ENCODE data around the gene SLC16A3. TPM values are rescaled to one million over a fixed set of nuclear protein-coding genes. Genes with fewer than 3 reads are reported as not detected.

Gene SLC16A3
- polyA plus RNA-seq, 1 of the 3 experiments (the other 2 are of a cell fraction) = 70.7 TPM

DNA sequence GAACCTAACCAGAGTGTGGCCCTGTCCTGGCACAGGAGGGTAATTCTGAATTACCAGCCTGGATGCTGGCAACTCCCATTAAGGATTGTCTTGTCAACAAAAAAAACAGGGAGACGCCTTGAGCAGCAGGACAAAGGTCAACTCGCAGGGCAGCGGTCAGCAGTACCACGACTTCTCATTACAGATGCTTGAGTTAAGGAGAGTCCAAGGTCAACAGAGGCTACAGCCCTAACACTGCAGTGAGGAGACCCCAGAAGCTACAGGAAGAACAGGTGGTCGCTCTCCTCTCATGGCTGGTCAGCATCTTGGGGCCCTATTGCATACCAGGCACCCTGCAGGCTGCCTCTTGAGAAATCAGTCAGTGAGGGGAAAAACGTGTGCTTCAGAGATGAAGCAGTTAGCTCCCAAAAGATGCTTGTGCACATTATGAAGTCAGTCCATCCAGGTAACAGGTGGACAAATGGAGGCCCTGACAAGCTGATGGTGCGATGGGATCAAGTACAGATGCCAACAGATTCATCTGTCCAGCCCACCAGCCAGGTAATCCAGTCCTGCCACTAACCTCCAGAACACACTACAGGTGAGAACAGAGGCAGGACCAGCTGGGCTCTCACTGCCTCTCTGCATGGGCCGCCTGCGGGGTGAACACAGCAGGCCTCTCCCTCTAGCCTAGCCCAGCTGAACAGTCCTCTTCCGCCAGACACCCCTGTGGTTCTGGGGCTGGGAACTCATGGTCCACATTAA, 40.5 kb downstream of the SLC16A3 start:
- no peak for TF ChIP-seq FOXM1 (IDR thresholded peaks at IDR 0.05; ENCODE audit: low read depth)
- TF ChIP-seq SMC3 (IDR thresholded peaks at IDR 0.05; ENCODE audit: low read depth, low read length) = no peak
- TF ChIP-seq, protein P1, sequence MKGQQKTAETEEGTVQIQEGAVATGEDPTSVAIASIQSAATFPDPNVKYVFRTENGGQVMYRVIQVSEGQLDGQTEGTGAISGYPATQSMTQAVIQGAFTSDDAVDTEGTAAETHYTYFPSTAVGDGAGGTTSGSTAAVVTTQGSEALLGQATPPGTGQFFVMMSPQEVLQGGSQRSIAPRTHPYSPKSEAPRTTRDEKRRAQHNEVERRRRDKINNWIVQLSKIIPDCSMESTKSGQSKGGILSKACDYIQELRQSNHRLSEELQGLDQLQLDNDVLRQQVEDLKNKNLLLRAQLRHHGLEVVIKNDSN (IDR thresholded peaks at IDR 0.05; ENCODE audit: borderline replicate concordance, low read depth) = no peak
- TF ChIP-seq FOSL2 (IDR thresholded peaks at IDR 0.05; ENCODE audit: borderline replicate concordance, low read depth) = no peak
- no peak for TF ChIP-seq CHD2 (IDR thresholded peaks at IDR 0.05; ENCODE audit: low read length, partially characterized antibody)
- CTCF ChIA-PET = interaction anchor here (0.8 to 3.4 kb wide), 5 partner anchors 14 to 251 kb away, joined by 3 to 14 read pairs (median 6); no protein-coding TSS in a partner anchor
- Histone ChIP-seq H2AFZ (ENCODE audit: low read depth) (no peak overlapping the region), H3K9me3 (no peaks in the 10 kb centered on the region), H3K27ac (ENCODE audit: low read depth in 2 of 2, low read length in 1 of 2) (peak overlapping the region in 1 of 2 experiments; percentile 92; a peak in 1 of 4 replicates), H3K79me2 (ENCODE audit: insufficient read depth) (peaks cover 93% of the 10 kb centered on the region), H3K9ac (no peak overlapping the region), H3K4me3 (ENCODE audit: low read depth in 2 of 2, low read length in 1 of 2) (no peak overlapping the region), H3K4me1 (ENCODE audit: control insufficient read depth in 1 of 2, insufficient read depth in 2 of 2, low read depth in 1 of 2, low read length in 1 of 2) (peaks cover 47 to 56% of the 10 kb centered on the region in 2 experiments), H3K36me3 (replicated peaks in 1 of 2; ENCODE audit: control insufficient read depth in 1 of 2, insufficient read depth in 2 of 2, low read length in 1 of 2) (peaks cover 41 to 53% of the 10 kb centered on the region in 2 experiments), H3K4me2 (peak overlapping the region; percentile 98; the same call in 1 of the 2 replicates), H4K20me1 (ENCODE audit: insufficient read depth) (peaks cover 84% of the 10 kb centered on the region), H3F3A (replicated peaks; ENCODE audit: insufficient read depth) (peaks cover 28% of the 10 kb centered on the region), H3K9me2 (no peaks in the 10 kb centered on the region), H3K27me3 (ENCODE audit: insufficient read depth) (no peaks in the 10 kb centered on the region)
- WGBS (ENCODE audit: low lambda C conversion rate) = 90% methylated on average over 10 of the region's 10 CpGs
- no peak for DNase-seq
- POLR2A ChIA-PET = interaction anchor here (0.6 kb wide), 1 partner anchor 63 kb away, joined by 3 read pairs; no protein-coding TSS in a partner anchor

DNA sequence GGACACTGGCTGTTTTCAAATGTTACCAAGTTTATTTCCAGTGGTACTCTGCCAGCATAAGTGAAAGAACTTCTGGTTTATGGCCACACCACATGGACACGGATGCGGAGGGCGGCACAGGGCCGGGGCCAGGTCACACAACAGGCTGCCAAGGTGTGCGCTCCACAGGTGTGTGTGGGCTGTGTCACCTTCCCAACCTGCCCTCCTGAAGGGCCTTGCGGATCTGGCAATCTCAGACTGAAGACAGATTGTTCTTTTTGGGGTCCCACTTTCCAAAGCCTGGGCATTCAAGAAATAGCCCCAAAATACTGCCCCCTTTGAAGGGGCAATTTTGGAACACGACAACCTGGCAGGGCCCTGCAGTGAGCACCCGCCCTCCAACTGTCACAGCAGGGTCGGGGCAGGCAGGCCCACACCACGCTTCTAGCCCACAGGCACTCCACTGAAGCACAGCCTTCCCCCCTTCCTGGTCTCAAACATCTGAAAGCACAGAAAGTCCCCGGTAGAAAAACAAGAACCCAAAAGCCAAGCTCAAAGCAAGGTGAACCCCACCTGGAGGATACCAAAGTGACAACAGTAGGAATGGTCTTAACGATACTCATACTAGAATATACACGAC, 41.1 kb downstream of the SLC16A3 start:
- ChIA-PET CTCF (interaction anchor here (1.1 to 3.4 kb wide), 5 partner anchors 23 to 51 kb away, joined by 3 to 14 read pairs (median 6); no protein-coding TSS in a partner anchor), POLR2A (interaction anchor here (1.1 kb wide), 1 partner anchor 13 kb away, joined by 3 read pairs; no protein-coding TSS in a partner anchor)
- H3K9ac ChIP-seq = no peak overlapping the region
- H3K4me3 ChIP-seq (ENCODE audit: low read depth in 2 of 2, low read length in 1 of 2) = no peak overlapping the region
- H3K9me2 ChIP-seq = no peaks in the 10 kb centered on the region
- H4K20me1 ChIP-seq (ENCODE audit: insufficient read depth) = peaks cover 77% of the 10 kb centered on the region
- H3K4me2 ChIP-seq = peak overlapping the region; percentile 98
- no peak for DNase-seq
- no peak overlapping the region for H2AFZ ChIP-seq (ENCODE audit: low read depth)
- H3K4me1 ChIP-seq (ENCODE audit: control insufficient read depth in 1 of 2, insufficient read depth in 2 of 2, low read depth in 1 of 2, low read length in 1 of 2) = peaks cover 47 to 61% of the 10 kb centered on the region in 2 experiments
- peaks cover 88% of the 10 kb centered on the region for H3K79me2 ChIP-seq (ENCODE audit: insufficient read depth)
- WGBS (ENCODE audit: low lambda C conversion rate) = 89% methylated on average over 13 of the region's 13 CpGs
- peaks cover 34 to 49% of the 10 kb centered on the region in 2 experiments for H3K36me3 ChIP-seq (replicated peaks in 1 of 2; ENCODE audit: control insufficient read depth in 1 of 2, insufficient read depth in 2 of 2, low read length in 1 of 2)
- H3K27ac ChIP-seq (ENCODE audit: low read depth in 2 of 2, low read length in 1 of 2) = no peak overlapping the region; a peak in 1 of 4 replicates
- peaks cover 28% of the 10 kb centered on the region for H3F3A ChIP-seq (replicated peaks; ENCODE audit: insufficient read depth)
- H3K9me3 ChIP-seq = no peaks in the 10 kb centered on the region
- H3K27me3 ChIP-seq (ENCODE audit: insufficient read depth) = no peaks in the 10 kb centered on the region
- TF ChIP-seq CHD2 (IDR thresholded peaks at IDR 0.05; ENCODE audit: low read length, partially characterized antibody) = no peak
- TF ChIP-seq, protein P2, sequence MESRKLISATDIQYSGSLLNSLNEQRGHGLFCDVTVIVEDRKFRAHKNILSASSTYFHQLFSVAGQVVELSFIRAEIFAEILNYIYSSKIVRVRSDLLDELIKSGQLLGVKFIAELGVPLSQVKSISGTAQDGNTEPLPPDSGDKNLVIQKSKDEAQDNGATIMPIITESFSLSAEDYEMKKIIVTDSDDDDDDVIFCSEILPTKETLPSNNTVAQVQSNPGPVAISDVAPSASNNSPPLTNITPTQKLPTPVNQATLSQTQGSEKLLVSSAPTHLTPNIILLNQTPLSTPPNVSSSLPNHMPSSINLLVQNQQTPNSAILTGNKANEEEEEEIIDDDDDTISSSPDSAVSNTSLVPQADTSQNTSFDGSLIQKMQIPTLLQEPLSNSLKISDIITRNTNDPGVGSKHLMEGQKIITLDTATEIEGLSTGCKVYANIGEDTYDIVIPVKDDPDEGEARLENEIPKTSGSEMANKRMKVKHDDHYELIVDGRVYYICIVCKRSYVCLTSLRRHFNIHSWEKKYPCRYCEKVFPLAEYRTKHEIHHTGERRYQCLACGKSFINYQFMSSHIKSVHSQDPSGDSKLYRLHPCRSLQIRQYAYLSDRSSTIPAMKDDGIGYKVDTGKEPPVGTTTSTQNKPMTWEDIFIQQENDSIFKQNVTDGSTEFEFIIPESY (IDR thresholded peaks at IDR 0.05; ENCODE audit: borderline replicate concordance, low read depth) = no peak
- no peak for TF ChIP-seq EP300 (IDR thresholded peaks at IDR 0.05; ENCODE audit: borderline replicate concordance in 1 of 2, low read depth in 1 of 2, low read length in 1 of 2)
- TF ChIP-seq SMC3 (IDR thresholded peaks at IDR 0.05; ENCODE audit: low read depth, low read length) = no peak
- no peak for TF ChIP-seq FOXM1 (IDR thresholded peaks at IDR 0.05; ENCODE audit: low read depth)
- no peak for TF ChIP-seq GATA2 (CRISPR knock-in tag; IDR thresholded peaks at IDR 0.05)
- TF ChIP-seq, protein P3, sequence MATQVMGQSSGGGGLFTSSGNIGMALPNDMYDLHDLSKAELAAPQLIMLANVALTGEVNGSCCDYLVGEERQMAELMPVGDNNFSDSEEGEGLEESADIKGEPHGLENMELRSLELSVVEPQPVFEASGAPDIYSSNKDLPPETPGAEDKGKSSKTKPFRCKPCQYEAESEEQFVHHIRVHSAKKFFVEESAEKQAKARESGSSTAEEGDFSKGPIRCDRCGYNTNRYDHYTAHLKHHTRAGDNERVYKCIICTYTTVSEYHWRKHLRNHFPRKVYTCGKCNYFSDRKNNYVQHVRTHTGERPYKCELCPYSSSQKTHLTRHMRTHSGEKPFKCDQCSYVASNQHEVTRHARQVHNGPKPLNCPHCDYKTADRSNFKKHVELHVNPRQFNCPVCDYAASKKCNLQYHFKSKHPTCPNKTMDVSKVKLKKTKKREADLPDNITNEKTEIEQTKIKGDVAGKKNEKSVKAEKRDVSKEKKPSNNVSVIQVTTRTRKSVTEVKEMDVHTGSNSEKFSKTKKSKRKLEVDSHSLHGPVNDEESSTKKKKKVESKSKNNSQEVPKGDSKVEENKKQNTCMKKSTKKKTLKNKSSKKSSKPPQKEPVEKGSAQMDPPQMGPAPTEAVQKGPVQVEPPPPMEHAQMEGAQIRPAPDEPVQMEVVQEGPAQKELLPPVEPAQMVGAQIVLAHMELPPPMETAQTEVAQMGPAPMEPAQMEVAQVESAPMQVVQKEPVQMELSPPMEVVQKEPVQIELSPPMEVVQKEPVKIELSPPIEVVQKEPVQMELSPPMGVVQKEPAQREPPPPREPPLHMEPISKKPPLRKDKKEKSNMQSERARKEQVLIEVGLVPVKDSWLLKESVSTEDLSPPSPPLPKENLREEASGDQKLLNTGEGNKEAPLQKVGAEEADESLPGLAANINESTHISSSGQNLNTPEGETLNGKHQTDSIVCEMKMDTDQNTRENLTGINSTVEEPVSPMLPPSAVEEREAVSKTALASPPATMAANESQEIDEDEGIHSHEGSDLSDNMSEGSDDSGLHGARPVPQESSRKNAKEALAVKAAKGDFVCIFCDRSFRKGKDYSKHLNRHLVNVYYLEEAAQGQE (IDR thresholded peaks at IDR 0.05; ENCODE audit: low read depth, low read length) = no peak
- TF ChIP-seq TAF1 (IDR thresholded peaks at IDR 0.05; ENCODE audit: borderline replicate concordance, low read depth, low read length) = no peak
- TF ChIP-seq RCOR1 (IDR thresholded peaks at IDR 0.05; ENCODE audit: low read length) = no peak
- no peak for TF ChIP-seq ELF1 (IDR thresholded peaks at IDR 0.05)
- no peak for TF ChIP-seq MEF2A (IDR thresholded peaks at IDR 0.05; ENCODE audit: borderline replicate concordance, low read depth)
- TF ChIP-seq, protein P1 (IDR thresholded peaks at IDR 0.05; ENCODE audit: borderline replicate concordance, low read depth) = no peak
- no peak for TF ChIP-seq JUND (IDR thresholded peaks at IDR 0.05)
- TF ChIP-seq, protein P4, sequence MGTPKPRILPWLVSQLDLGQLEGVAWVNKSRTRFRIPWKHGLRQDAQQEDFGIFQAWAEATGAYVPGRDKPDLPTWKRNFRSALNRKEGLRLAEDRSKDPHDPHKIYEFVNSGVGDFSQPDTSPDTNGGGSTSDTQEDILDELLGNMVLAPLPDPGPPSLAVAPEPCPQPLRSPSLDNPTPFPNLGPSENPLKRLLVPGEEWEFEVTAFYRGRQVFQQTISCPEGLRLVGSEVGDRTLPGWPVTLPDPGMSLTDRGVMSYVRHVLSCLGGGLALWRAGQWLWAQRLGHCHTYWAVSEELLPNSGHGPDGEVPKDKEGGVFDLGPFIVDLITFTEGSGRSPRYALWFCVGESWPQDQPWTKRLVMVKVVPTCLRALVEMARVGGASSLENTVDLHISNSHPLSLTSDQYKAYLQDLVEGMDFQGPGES (IDR thresholded peaks at IDR 0.05; ENCODE audit: low read depth, low read length) = no peak

Data from SK-N-SH (cell line).